IMR-90 (cell line): Measurements from ENCODE around the gene POTEJ. TPM values are rescaled to one million over a fixed set of nuclear protein-coding genes. Genes with fewer than 3 reads are reported as not detected.
"Not testable (repeated sequence)": the region's sequence is repeated elsewhere in the genome, so short reads cannot be mapped to it uniquely, and the experiment has no call there.

ENCODE experiments used
- ATAC-seq: fragments of 200-7000 bp; cut with Tn5 transposase; 2 replicates; pipeline ENCODE4 v1.9.1; 2020; ENCODE audit warnings: low read depth, mild to moderate bottlenecking, moderate library complexity
- BruUV-seq: library from RNA; stranded (reverse); fragments of 400-500 nt; replicated peaks from 2 replicates; lab custom pipeline; 2021; lab: Mats Ljungman, UMichigan
- CTCF ChIA-PET: fragments of 300-600 bp; formaldehyde crosslinking; extraction: SDS; loops from one replicate; lab custom pipeline; 2021; ENCODE audit warnings: antibody characterized with exemption; lab: Yijun Ruan, JAX
- POLR2A ChIA-PET: fragments of 300-600 bp; sonication (Branson Sonifier 250); formaldehyde crosslinking; loops from one replicate; lab custom pipeline; 2022; ENCODE audit warnings: antibody characterized with exemption; ENCODE audit not compliant: unreplicated experiment; lab: Charles Lee
- DNase-seq: peaks from one replicate; pipeline ENCODE4 v3.0.0; 2013
- H2AFZ ChIP-seq: replicated peaks from 2 replicates; pipeline ENCODE3; 2013; ENCODE audit warnings: low read length, mild to moderate bottlenecking; ENCODE audit not compliant: poor library complexity
- H2AK5ac ChIP-seq: 2 replicates; pipeline ENCODE4 v1.6.1; 2013; ENCODE audit warnings: low read depth, low read length, inconsistent platforms
- H2AK9ac ChIP-seq: replicated peaks from 2 replicates; pipeline ENCODE3; 2013; ENCODE audit warnings: mild to moderate bottlenecking, low read depth, low read length, moderate library complexity; ENCODE audit not compliant: poor library complexity
- H2BK120ac ChIP-seq: 2 replicates; pipeline ENCODE4 v1.6.1; 2013; ENCODE audit warnings: low read depth, low read length, inconsistent platforms
- H2BK15ac ChIP-seq: 3 replicates; pipeline ENCODE4 v1.6.1; 2013; ENCODE audit warnings: low read depth, low read length, inconsistent platforms
- H2BK20ac ChIP-seq: 2 replicates; pipeline ENCODE4 v1.6.1; 2013; ENCODE audit warnings: low read depth, mild to moderate bottlenecking, inconsistent platforms, low read length, moderate library complexity
- H2BK5ac ChIP-seq: 2 replicates; pipeline ENCODE4 v1.6.1; 2013; ENCODE audit warnings: mild to moderate bottlenecking, low read depth, low read length, inconsistent platforms; ENCODE audit not compliant: poor library complexity, severe bottlenecking
- H3K14ac ChIP-seq: replicated peaks from 2 replicates; pipeline ENCODE4 v1.6.1; 2013; ENCODE audit warnings: low read depth, low read length, inconsistent platforms
- H3K18ac ChIP-seq: 2 replicates; pipeline ENCODE4 v1.6.1; 2013; ENCODE audit warnings: low read depth, low read length, control low read depth
- H3K23ac ChIP-seq: 2 replicates; pipeline ENCODE4 v1.6.1; 2013; ENCODE audit warnings: low read depth, low read length, inconsistent platforms
- H3K27ac ChIP-seq: 2 replicates; pipeline ENCODE4 v1.5.1; 2013; ENCODE audit warnings: mild to moderate bottlenecking, control low read depth, low read length; ENCODE audit not compliant: insufficient read depth
- H3K27me3 ChIP-seq: 2 replicates; pipeline ENCODE4 v1.6.1; 2013; ENCODE audit warnings: low read length; ENCODE audit not compliant: control insufficient read depth, insufficient read depth
- H3K36me3 ChIP-seq: 2 replicates; pipeline ENCODE4 v1.6.1; 2013; ENCODE audit warnings: low read length, mixed read lengths; ENCODE audit not compliant: control insufficient read depth, insufficient read depth
- H3K4ac ChIP-seq: 2 replicates; pipeline ENCODE4 v1.6.1; 2013; ENCODE audit warnings: low read depth, low read length, inconsistent platforms
- H3K4me1 ChIP-seq: 2 replicates; pipeline ENCODE4 v1.6.1; 2013; ENCODE audit warnings: low read length, mixed read lengths; ENCODE audit not compliant: control insufficient read depth, insufficient read depth
- H3K4me2 ChIP-seq: 2 replicates; pipeline ENCODE4 v1.6.1; 2013; ENCODE audit warnings: low read depth, mild to moderate bottlenecking, control low read depth, low read length, moderate library complexity
- H3K4me3 ChIP-seq: 2 replicates; pipeline ENCODE4 v1.5.1; 2013; ENCODE audit warnings: low read depth, mild to moderate bottlenecking, control low read depth, low read length, moderate library complexity; ENCODE audit not compliant: insufficient read depth
- H3K56ac ChIP-seq: 2 replicates; pipeline ENCODE4 v1.6.1; 2013; ENCODE audit warnings: low read length, inconsistent platforms; ENCODE audit not compliant: insufficient read depth; ENCODE audit errors: extremely low read depth
- H3K79me1 ChIP-seq, 2 experiments: 2 replicates each; pipeline ENCODE4 v1.6.1; 2013; ENCODE audit warnings: low read length in 2 of 2, inconsistent platforms in 1 of 2, low read depth in 1 of 2
- H3K9ac ChIP-seq: 2 replicates; pipeline ENCODE4 v1.6.1; 2013; ENCODE audit warnings: low read depth, low read length, control low read depth
- H3K9me1 ChIP-seq: 2 replicates; pipeline ENCODE4 v1.6.1; 2013; ENCODE audit warnings: low read length, inconsistent platforms; ENCODE audit not compliant: insufficient read depth
- H3K9me3 ChIP-seq: 2 replicates; pipeline ENCODE4 v1.6.1; 2013; ENCODE audit warnings: low read length; ENCODE audit not compliant: control insufficient read depth, insufficient read depth
- H4K20me1 ChIP-seq: 2 replicates; pipeline ENCODE4 v1.6.1; 2013; ENCODE audit warnings: low read length, inconsistent platforms; ENCODE audit not compliant: insufficient read depth
- H4K5ac ChIP-seq: 2 replicates; pipeline ENCODE4 v1.6.1; 2013; ENCODE audit warnings: mild to moderate bottlenecking, low read depth, low read length, control low read depth
- H4K8ac ChIP-seq, 2 experiments: 2 replicates each; pipeline ENCODE4 v1.6.1; 2013; ENCODE audit warnings: low read depth in 2 of 2, low read length in 2 of 2, control low read depth in 1 of 2, inconsistent platforms in 1 of 2
- H4K91ac ChIP-seq: 2 replicates; pipeline ENCODE4 v1.6.1; 2013; ENCODE audit warnings: low read depth, low read length, inconsistent platforms; ENCODE audit not compliant: insufficient read depth
- WGBS, 2 experiments: methylation state at CpG; one replicate each; pipeline versions ENCODE4 v1.1.5 to v1.1.7; 2013; ENCODE audit warnings: missing lambda C conversion rate in 2 of 2; ENCODE audit not compliant: insufficient read length in 1 of 2; ENCODE audit errors: extremely low coverage in 2 of 2; 5-methylcytosine and 5-hydroxymethylcytosine counted together
- dilution Hi-C: fragments of 300-500 bp; cut with HindIII; formaldehyde crosslinking; loops from one replicate; pipeline ENCODE4 v1.14.3; 2018; ENCODE audit warnings: low sequenced_read_pairs; ENCODE audit not compliant: unreplicated experiment
- in situ Hi-C: fragments of 300-500 bp; cut with MboI; formaldehyde crosslinking; loops from 3 replicates; pipeline ENCODE4 v1.14.3; 2019; ENCODE audit warnings: low sequenced_read_pairs, inconsistent platforms, mixed read lengths
- intact Hi-C: fragments of 100-400 bp; cut with micrococcal nuclease; formaldehyde crosslinking; loops from 2 replicates; pipeline ENCODE4 v1.10.0; 2022
- polyA plus RNA-seq, 3 experiments: library from polyadenylated mRNA; depleted of rRNA; stranded (reverse); fragments of >200 nt; gene quantifications; 2 replicates each; pipeline ENCODE4 v1.2.3, GENCODE V29; 2012; ENCODE audit warnings: low replicate concordance in 1 of 3
- total RNA-seq: library from RNA; depleted of rRNA; stranded (reverse); fragments of >200 nt; gene quantifications from 2 replicates; pipeline ENCODE4 v1.2.3, GENCODE V29; 2012

Gene POTEJ
- total and polyA plus RNA-seq, 2 of the 4 experiments (the other 2 are of a cell fraction): not detected

- H4K91ac ChIP-seq, H2AK5ac ChIP-seq, H3K4me1 ChIP-seq, H4K20me1 ChIP-seq, H2BK120ac ChIP-seq, CTCF ChIA-PET, H3K27me3 ChIP-seq, H2BK5ac ChIP-seq, BruUV-seq, H3K36me3 ChIP-seq, H2BK15ac ChIP-seq, H3K9me1 ChIP-seq, H2AFZ ChIP-seq, H3K9ac ChIP-seq, in situ Hi-C loops, H2BK20ac ChIP-seq, H3K56ac ChIP-seq, H3K4me3 ChIP-seq, H3K14ac ChIP-seq, H3K4ac ChIP-seq, H3K18ac ChIP-seq, H2AK9ac ChIP-seq, H3K79me1 ChIP-seq, dilution Hi-C loops, H3K9me3 ChIP-seq, H3K4me2 ChIP-seq, H3K27ac ChIP-seq, DNase-seq, H3K23ac ChIP-seq, ATAC-seq, H4K8ac ChIP-seq, POLR2A ChIA-PET, H4K5ac ChIP-seq, intact Hi-C loops: not testable (repeated sequence)
- no CpG with 5 or more reads among the region's 8 CpGs for WGBS, 2 experiments
These were observed 20.9 kb upstream of the POTEJ start for GRCh38 chr2:130590170-130590841.

- in situ Hi-C loops, H4K20me1 ChIP-seq, H2AK5ac ChIP-seq, H3K27me3 ChIP-seq, H3K56ac ChIP-seq, POLR2A ChIA-PET, H3K23ac ChIP-seq, H3K27ac ChIP-seq, H3K36me3 ChIP-seq, H4K91ac ChIP-seq, H3K9ac ChIP-seq, BruUV-seq, H4K5ac ChIP-seq, H2BK20ac ChIP-seq, H3K4ac ChIP-seq, H3K9me3 ChIP-seq, H2BK5ac ChIP-seq, H3K4me3 ChIP-seq, dilution Hi-C loops, CTCF ChIA-PET, H2AFZ ChIP-seq, H3K79me1 ChIP-seq, H4K8ac ChIP-seq, H2BK120ac ChIP-seq, DNase-seq, H2BK15ac ChIP-seq, H2AK9ac ChIP-seq, intact Hi-C loops, H3K9me1 ChIP-seq, H3K4me1 ChIP-seq, H3K4me2 ChIP-seq, H3K14ac ChIP-seq, H3K18ac ChIP-seq: not testable (repeated sequence)
- ATAC-seq: peak; percentile 24; the same call in 1 of the 2 replicates
- WGBS, 2 experiments: no CpG with 5 or more reads among the region's 7 CpGs
These were observed 20.3 kb upstream of the POTEJ start for GRCh38 chr2:130590842-130591359.
